KG1 (cell line): ENCODE results near the gene EPM2AIP1.
"Not testable (repeated sequence)": the region's sequence is repeated elsewhere in the genome, so short reads cannot be mapped to it uniquely, and the experiment has no call there.

Experiments
- DNase-seq: peaks from one replicate; lab custom pipeline; 2025; lab: John Stamatoyannopoulos, UW

The EPM2AIP1 gene

DNA sequence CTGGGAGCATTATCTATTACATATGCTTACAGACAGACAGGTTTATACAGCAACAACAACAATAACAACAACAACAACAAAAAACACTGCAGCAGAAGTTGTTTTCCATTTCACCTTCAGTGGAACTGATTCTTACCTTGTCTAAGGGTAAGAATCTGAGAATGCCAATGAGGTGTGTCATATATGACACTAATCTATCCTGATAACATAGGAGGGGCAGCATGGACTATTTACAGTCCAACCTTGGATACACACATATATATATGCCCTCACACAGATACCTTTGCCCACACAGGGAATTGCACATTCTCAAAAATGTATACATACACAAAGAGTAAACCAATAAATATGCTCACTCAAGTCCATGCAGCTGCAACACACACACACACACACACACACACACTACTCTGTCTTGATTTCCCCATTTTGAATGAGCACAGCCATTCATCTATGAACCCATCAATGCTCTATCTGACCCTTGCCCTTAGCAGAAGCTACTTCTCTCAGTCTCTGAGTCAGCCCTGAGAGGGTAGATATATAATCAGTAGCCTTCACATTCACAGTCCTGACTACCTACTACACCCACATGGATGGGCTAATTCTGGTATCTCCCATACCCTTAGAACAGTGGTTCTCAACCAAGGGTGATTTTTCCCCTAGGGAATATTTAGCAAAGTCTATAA lies 38.3 kb downstream of the EPM2AIP1 start:
- no peak for DNase-seq

- not testable (repeated sequence) for DNase-seq
Observed at GRCh38 chr3:36947814-36948213, 45.1 kb downstream of the EPM2AIP1 start.

DNA sequence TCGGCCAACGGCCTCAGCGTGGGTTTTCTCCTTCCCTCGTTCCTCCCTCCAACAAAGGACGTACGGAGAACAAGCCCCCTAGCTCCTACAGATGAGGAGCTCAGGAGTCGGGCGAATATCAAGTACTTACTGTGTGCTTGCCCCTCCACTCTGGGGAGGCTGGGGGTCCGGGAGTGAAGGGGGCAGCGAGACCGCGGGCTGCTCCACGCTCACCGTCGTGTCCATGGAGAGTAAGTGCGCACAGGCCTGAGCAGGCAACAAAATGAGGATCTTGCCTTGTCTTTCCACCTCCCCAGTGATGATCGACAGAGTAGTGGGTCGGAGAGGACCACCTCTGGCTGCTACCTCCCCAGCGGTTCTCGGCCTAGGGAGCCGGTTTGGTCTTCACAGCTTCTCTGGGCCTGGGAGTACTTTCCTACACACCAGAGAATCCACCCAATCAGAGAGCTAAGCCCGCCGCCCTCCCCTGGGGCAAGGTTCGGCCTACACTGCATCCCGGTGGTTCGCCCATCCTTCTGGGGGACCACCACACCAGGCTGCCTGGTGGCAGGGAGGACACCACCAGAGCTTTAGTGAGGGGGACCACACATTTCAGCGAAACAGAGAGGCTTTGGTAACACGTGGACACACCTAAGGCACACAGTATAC lies 47.5 kb downstream of the EPM2AIP1 start:
- DNase-seq, result no peak

GRCh38 chr3:36944641-36945270 lies 48.2 kb downstream of the EPM2AIP1 start, which contains the start of gene TRANK1:
Gene TRANK1, minus strand, starts transcription at chr3:36945054. Its CDS starts 245 bp downstream, at chr3:36944809.
- DNase-seq, result no peak

GRCh38 chr3:36944012-36944640 lies 48.8 kb downstream of the EPM2AIP1 start:
- DNase-seq, result no peak

- no peak for DNase-seq
Observed at GRCh38 chr3:36943601-36944000, 49.3 kb downstream of the EPM2AIP1 start.

- DNase-seq, result no peak
Observed at GRCh38 chr3:36942638-36943248, 50.2 kb downstream of the EPM2AIP1 start.

DNA sequence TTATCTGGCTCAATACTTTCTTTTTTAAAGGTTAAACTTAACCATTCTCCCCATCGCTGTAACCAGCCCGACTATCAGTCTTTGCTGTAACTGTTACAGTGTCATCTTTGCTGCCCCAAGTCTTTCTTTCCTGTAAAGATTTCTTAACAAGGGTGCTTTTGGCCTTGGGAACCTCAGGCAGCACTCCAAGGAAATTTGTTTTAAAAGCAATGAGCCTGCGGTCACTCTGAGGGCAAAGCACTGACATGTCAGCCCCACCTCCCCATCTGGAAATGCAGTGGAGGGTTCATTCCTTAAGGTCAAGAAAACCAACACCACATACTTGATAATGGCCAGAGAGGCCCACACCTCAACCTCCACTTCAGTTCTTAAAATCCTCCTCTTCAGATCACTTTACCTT lies 51.3 kb downstream of the EPM2AIP1 start:
- DNase-seq, result no peak

DNA sequence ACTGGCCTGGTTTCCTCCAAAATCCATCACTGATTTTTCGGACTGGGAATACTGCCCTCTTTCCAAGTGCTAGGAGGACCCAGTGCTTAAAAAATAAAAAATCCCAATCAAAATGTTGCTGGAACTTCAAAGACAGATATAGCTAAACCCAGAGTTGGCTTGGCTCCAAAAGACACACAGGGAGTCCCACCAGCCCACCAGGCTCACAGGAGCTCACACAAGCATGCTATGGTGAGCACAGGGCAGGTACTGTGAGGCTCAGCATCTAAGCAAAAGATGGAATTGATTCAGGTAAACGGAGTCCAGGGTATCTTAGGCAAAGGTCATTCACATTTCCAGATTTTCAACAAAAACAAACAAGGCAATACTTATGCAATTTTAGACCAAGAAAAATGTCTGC lies 51.8 kb downstream of the EPM2AIP1 start:
- no peak for DNase-seq

DNA sequence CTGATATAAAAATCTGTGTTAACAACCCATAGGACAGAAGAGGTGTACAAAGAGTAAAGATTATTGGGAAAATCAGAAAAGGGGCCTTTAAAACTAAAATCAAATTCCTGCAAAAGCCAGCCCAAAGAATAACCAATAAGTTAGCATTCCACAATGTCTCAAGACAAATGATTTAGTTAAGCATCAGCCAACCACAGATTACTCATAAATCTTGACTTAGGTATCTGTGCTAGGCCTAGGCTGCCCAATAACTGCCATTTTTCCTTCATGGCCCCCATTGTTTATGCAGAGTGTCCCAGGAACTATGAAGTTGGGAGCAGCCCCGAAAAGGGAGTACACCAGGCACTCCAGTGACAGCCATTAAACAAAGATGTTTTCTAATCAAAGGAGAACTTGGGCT lies 55.4 kb downstream of the EPM2AIP1 start:
- no peak for DNase-seq
